Kidney (tissue), 14 donors: ENCODE data around the gene CIB2. TPM values are rescaled to one million over a fixed set of nuclear protein-coding genes. Genes with fewer than 3 reads are reported as not detected.
A peak's percentile ranks its signal among the peaks of the same experiment; 100 is the strongest.
"Not testable (repeated sequence)": the region's sequence is repeated elsewhere in the genome, so short reads cannot be mapped to it uniquely, and the experiment has no call there.

Experiments
- DNase-seq, 5 donors: peaks; one replicate each; pipeline ENCODE4 v3.0.0-alpha.2; 2013 to 2020
- FAIRE-seq: peaks from 2 replicates; lab custom pipeline; 2012; peaks lifted over from hg19 to GRCh38; lab: Jason Lieb, UNC
- H3K27ac ChIP-seq, 2 donors: one replicate each; pipeline ENCODE4 v1.7.0; 2013; ENCODE audit warnings: low read depth in 2 of 2, low read length in 2 of 2, inconsistent platforms in 1 of 2
- H3K27me3 ChIP-seq: one replicate; pipeline ENCODE4 v1.7.1; 2013; ENCODE audit warnings: low read length, inconsistent platforms; ENCODE audit not compliant: control insufficient read depth, insufficient read depth
- H3K36me3 ChIP-seq, 3 donors: one replicate each; pipeline versions ENCODE4 v1.7.0 to v1.7.1; 2013; ENCODE audit warnings: low read length in 3 of 3, control low read depth in 1 of 3, inconsistent platforms in 1 of 3; ENCODE audit not compliant: insufficient read depth in 3 of 3, control insufficient read depth in 2 of 3
- H3K4me1 ChIP-seq, 3 donors: one replicate each; pipeline versions ENCODE4 v1.7.0 to v1.7.1; 2013; ENCODE audit warnings: low read length in 3 of 3, inconsistent platforms in 1 of 3, low read depth in 1 of 3; ENCODE audit not compliant: control insufficient read depth in 2 of 3, insufficient read depth in 2 of 3
- H3K4me3 ChIP-seq, 3 donors: one replicate each; pipeline versions ENCODE4 v1.7.0 to v1.8.1; 2013; ENCODE audit warnings: low read length in 3 of 3, control low read depth in 1 of 3, inconsistent platforms in 1 of 3
- H3K9ac ChIP-seq, 3 donors: one replicate each; pipeline versions ENCODE4 v1.7.0 to v1.7.1; 2013; ENCODE audit warnings: low read length in 3 of 3, control low read depth in 1 of 3, inconsistent platforms in 1 of 3
- H3K9me3 ChIP-seq, 3 donors: one replicate each; pipeline versions ENCODE4 v1.7.0 to v1.7.1; 2013; ENCODE audit warnings: low read length in 3 of 3, control low read depth in 1 of 3, inconsistent platforms in 1 of 3; ENCODE audit not compliant: control insufficient read depth in 2 of 3, insufficient read depth in 1 of 3
- CTCF ChIP-seq: IDR thresholded peaks from 3 replicates; pipeline ENCODE4 v1.5.1; 2012; ENCODE audit warnings: mild to moderate bottlenecking, moderate library complexity, borderline replicate concordance; ENCODE audit not compliant: insufficient read depth; ENCODE audit errors: extremely low read depth
- intact Hi-C: fragments of 100-400 bp; cut with DNase I; formaldehyde crosslinking; loops from one replicate; pipeline ENCODE4 v1.11.1; 2022
- polyA plus RNA-seq: library from polyadenylated mRNA; stranded (reverse); fragments of 350-450 nt; fragmentation: Illumina TruSeq; extraction: RNeasy Lipid Tissue Mini Kit (QIAGEN cat#74804); gene quantifications from one replicate; pipeline ENCODE4 v1.2.3, GENCODE V29; 2014; ENCODE audit warnings: low read depth, low replicate concordance; ENCODE audit not compliant: insufficient read depth
- total RNA-seq: library from RNA; stranded (reverse); fragmentation: NEBNext Ultra II Directional; extraction: Animal tissue kit (Norgen Biotek cat#: 25700); gene quantifications from one replicate; pipeline ENCODE4 v1.2.1, GENCODE V29; 2021
- donor health status: control.
- donor health status: control.
- donor health status: control.
- donor health status: control.
- donor health status: control.
- donor health status: DM: yes; HTN: yes; CAD: no.
- donor health status: Normal renal cell carcinoma (clear cell type).

CIB2 gene
- total and polyA plus RNA-seq, 2 donors from 2014 or later, result 13.7 to 29.9 TPM

GRCh38 chr15:78154955-78155354 lies 23.7 kb upstream of the CIB2 start:
- Histone ChIP-seq H3K36me3 (peaks cover 0 to 5% (median 2%) of the 10 kb centered on the region in 3 donors), H3K4me3 (no peak overlapping the region), H3K9ac (no peak overlapping the region), H3K9me3 (no peaks in the 10 kb centered on the region), H3K4me1 (peaks cover 0 to 10% (median 4%) of the 10 kb centered on the region in 3 donors), H3K27ac (no peak overlapping the region), H3K27me3 (no peaks in the 10 kb centered on the region)
- no peak for DNase-seq
- intact Hi-C loops, result no loop called here
- TF ChIP-seq CTCF, result no peak
- no peak for FAIRE-seq

- FAIRE-seq, DNase-seq, intact Hi-C loops, H3K27me3 ChIP-seq, H3K36me3 ChIP-seq, H3K4me3 ChIP-seq, H3K9me3 ChIP-seq, H3K27ac ChIP-seq: not testable (repeated sequence)
- Histone ChIP-seq H3K4me1 (peaks cover 0 to 12% (median 7%) of the 10 kb centered on the region in 3 donors), H3K9ac (peak overlapping the region in 1 of 3 donors; percentile 94)
Observed at GRCh38 chr15:78151075-78151474, 19.8 kb upstream of the CIB2 start.

- H3K4me1 ChIP-seq, result peaks cover 0 to 12% (median 7%) of the 10 kb centered on the region in 3 donors
- no peaks in the 10 kb centered on the region for H3K9me3 ChIP-seq
- intact Hi-C loops, result no loop called here
- peak overlapping the region; percentile 45 to 94 (median 45) for H3K9ac ChIP-seq
- no peak for TF ChIP-seq CTCF
- peaks cover 0 to 3% (median 0%) of the 10 kb centered on the region in 3 donors for H3K36me3 ChIP-seq
- FAIRE-seq (no peak), DNase-seq (peak in 2 of 5 donors; percentile 56 to 64)
- peak overlapping the region; percentile 80 to 90 for H3K27ac ChIP-seq
- no peaks in the 10 kb centered on the region for H3K27me3 ChIP-seq
- H3K4me3 ChIP-seq, result peak overlapping the region; percentile 45 to 92 (median 59)
Observed at GRCh38 chr15:78149805-78150751, 18.8 kb upstream of the CIB2 start.
